Measurements from ENCODE around the gene RNF133.

Gene RNF133, protein sequence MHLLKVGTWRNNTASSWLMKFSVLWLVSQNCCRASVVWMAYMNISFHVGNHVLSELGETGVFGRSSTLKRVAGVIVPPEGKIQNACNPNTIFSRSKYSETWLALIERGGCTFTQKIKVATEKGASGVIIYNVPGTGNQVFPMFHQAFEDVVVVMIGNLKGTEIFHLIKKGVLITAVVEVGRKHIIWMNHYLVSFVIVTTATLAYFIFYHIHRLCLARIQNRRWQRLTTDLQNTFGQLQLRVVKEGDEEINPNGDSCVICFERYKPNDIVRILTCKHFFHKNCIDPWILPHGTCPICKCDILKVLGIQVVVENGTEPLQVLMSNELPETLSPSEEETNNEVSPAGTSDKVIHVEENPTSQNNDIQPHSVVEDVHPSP

DNA sequence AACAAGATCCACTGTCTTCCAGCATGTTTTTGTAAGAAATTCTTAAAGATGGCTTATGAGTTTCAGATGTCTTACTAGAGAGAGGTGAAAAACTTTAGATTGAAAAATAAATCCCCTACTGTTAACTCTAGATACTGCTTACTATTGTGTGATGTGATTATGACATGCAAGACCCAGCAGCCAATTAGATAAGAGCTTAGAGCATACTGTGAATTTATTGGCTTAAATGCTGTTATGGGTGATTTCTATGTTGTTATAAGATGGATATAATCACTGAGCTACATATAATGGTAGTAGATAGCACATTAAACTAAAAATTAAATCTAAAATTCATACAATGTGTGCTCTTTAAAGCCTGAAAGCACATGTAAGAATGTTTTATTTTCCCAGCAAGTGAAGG is at the start of gene RNF133:
Gene RNF133 (minus strand): TSS at position 101 of the 400 bp plus-strand sequence. CDS start 199 bp downstream, outside the sequence.
- DNase-seq: no peak

DNA sequence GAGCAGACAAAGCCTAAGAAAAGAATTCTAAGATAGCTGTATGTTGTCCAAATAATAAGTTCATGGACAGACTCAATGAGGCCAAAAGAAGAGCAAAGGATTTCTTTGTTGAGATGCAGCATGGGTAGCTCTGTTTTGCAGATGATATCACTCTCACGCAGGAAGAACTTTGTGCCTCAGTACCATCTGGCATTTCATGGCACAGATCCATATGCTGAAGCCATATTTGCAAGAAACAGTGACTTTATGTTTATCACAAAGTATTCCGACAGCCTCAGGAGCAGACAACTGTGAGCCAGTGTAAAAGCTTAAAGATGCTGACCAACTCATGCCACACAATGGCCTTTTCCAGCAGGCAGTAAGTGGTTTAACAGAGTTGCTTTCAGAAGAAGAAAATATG is 49.3 kb upstream of the RNF133 start:
- no peak for DNase-seq

DNA sequence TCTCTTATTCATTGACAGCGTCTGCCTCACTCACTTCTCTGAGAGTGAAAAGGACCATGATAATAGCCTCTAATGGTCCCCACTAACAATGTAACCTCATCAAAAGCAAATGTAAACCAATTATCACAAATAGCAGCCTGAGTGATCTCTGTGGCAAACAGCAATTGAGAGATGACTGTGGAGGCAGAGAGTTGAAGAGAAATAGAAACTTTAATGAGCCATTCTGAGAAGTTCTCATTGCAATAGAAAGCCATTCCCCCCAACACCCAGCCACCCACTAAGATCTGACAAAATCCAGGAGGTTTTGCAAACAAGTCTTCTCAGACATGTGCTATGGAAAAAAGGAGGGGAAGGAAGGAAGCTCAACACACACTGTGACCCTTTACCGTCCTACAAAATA is 48.0 kb upstream of the RNF133 start:
- no peak for DNase-seq

DNA sequence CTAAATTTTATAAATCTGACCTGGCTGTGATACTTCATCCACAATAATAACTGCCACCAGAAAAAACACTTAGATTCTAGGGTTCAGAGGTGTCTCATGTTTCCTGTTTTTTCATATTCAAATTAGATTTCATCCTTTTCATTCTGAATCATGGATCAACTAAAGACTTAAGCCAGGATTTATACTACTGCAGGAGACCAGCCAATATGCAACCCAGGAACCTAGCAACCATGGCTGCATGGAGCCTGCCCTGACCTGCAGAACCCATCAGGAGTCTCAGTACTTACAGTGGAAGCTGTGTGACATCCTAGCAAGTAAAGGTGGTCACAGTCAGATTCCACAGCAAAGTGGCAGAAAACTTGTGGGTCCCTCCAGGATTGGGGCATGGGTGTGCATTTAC is 44.3 kb upstream of the RNF133 start:
- no peak for DNase-seq

DNA sequence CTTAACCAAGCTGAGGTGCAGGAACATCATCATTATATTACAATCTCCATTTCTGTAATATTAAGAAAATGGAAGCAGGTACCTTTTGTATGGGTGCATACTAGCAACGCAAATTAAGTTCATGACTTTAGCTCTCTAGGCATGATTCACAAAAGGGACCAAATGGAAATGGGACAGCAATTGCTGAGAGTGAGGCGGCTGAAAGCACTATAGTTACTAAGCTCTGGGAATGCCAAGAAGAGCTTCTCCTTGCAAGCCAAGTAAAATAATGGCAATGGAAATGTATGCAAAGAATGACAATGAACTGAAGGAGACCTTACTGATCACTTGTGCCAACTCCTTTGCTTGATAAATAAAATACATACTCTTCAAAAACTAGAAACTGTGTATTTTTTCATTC is 40.0 kb upstream of the RNF133 start:
- no peak for DNase-seq

DNA sequence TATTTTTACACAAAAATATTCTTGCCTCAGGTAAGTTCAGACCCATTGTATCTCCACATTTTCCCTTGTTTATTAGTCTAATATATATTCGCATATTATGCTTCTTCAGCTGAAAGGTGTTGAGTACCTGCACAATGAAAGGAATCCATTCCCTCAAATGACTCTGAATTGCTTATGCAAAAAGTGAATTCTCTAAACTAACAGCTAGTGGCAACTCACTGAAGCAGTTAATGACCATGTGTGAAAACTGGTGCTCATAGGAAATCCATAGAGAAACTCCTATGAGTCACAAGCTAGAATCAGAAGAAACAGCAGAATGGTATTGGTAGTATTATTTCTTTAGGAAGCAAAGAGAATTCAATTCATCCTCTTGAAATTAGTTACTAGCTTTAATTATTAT is 37.3 kb upstream of the RNF133 start:
- DNase-seq: no peak

DNA sequence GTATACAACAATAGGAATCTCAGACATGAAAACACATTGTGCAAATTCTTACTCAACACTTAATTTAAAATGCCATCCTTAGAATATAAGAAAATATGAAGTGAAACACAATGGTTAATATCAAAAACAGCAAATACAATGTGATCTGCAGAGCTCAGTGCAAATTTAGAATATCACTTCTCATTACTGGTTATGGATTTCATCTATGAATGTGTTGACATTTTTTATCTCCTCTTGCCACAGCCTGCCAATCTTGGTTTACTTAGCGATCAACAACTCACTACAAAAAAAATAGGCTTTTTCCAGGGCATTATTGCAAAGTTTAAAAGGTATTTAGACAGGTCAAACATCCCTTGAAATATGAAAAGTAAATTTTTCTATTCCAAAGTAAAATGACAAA is 28.8 kb upstream of the RNF133 start:
- DNase-seq: no peak

DNA sequence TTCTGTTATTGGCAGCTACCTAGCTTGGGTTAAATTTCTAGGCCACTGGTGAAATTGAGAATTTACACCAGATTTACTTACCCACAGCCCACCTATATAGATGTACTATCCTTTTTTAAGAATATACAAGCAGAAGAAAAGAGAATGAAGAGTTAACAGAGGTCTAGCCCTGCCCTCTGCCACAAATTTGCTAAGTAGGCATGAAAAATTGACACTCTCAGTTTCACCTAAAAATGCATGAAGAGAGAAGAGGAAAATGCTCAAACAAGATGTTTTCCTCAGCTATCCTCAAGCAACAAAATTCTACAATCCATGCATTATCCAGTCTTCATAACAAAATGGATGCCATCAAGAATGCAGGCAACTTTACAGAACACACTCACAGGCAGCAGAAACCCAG is 28.4 kb upstream of the RNF133 start:
- no peak for DNase-seq

DNA sequence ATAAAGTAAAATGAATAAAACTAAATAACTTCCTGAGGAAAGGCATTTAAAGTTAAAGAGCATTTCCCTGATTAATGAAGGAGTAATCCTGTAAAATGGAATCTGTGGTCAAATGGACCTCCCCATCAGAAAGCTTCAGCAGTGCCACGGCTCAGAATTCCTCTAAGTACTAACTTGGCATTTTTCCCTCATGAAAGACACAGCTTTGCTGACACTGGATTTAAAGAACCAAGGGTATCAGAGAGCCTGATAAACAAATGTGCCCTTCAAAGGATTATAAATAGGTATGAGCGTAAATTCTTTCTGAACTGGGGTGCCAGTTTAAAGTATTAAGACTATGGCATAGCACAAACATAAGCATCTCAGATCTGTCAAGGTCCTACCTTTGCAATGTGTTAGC is 28.0 kb upstream of the RNF133 start:
- no peak for DNase-seq

DNA sequence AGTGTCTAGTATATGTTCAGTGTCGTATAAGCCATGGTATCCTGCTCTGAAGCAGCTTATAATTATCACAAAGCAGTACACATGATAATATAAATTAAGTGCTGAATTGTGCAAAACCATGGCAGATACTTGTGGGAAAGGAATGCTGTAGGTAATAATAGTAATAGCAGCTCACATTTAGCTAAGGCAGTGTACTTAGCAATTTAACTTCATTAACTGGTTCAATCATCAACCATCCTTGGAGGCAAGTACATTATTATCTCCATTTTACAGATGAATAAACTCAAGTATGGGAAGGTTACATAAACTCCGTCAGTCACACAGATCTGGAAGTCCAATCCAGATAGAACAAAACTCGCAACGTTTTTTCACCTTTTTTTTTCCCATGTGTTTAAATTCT is 25.4 kb upstream of the RNF133 start:
- no peak for DNase-seq

DNA sequence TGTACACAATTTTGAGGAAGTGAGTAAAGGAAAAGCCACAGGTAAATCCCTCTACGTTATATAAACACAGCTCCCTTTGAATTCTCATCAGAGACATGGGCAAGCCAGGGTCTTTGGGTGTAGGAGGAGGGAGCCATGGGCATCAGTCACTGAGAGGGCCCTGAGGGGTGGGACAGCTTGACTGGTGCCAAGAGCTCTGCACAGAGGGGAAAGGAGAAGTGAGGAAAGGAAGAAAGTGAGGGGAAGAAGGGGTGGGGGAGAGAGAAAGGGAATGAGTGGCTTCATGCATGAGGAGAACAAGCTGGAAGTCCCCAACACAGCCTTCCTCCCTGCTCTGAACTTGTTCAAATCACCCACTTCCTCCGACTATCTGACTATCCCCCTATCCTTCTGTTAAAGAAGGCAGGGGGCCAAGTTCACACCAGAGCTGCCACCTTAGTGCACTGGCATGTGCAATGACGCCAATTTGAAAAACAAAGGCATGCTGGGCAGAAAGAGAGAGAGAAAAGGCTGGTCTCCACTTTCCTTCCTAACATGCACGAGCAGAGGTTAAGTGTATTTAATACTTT is 20.2 kb upstream of the RNF133 start:
- no peak for DNase-seq

DNA sequence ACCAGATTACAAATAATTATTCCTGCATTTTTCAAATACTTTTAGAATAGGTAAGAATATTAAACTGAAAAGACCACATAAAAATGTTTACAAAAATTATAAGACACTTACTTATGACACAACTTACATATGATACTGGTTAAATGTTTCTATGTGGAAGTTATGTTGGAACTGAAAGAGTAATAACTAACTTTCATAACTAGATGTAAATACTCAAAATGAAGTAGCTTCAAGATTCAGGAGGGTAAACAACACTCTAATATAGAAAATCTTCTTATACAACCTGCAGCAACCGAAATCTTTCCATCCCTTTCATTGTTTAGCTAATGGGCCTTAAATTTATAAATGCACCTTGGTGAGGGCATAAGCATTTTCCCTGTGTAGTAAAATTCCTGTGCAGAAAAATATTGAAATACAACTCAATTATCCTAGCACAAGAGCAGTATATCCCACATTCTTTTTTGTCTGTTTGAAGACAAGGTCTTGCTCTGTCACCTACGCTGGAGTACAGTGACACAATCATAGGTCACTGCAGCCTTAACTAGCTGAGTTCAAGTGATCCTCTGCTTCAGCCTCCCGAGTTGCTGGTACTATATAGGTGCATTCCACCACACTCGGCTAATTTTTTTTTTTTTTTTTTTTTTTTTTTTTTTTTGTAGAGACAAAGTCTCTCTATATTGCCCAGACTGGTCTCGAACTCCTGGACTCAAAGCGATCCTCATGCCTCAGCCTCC is 18.6 kb upstream of the RNF133 start:
- no peak for DNase-seq

DNA sequence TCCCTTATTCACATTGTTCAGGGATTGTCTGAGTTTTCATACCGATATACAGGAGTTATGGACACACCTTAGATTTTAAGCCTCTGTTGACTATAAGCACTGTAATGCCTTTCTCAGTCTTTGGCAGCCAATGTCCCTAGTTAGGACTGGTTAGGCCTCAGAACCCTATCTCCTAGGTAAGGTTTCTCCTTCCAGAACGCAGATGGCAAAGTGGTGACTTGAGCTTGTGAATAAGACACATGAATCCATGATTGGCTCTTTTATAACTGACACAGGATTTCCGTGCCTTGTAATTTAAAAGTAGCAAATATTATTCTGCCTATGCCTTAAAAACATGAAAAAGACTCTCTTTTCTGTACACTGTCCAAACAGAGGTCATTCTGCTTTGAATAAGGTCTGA is 16.3 kb upstream of the RNF133 start:
- DNase-seq: no peak

DNA sequence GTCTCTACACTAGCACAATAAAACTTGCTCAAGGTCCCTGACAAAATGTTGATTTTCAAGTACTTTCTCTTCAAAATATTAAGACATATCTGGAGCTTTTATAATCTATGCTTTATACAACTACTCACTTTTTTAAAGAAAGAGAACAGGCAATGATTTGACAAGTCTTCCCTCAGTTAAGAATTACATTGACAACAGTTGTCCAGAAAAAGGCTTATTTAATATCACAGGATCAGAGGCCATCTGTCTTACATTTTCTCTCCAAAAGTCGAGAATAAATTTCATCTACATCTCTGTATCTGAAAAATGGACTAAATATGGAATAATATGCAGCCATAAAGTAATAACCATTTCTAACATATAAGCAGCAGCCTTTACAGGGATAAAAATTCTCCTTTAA is 12.0 kb upstream of the RNF133 start:
- DNase-seq: no peak

DNA sequence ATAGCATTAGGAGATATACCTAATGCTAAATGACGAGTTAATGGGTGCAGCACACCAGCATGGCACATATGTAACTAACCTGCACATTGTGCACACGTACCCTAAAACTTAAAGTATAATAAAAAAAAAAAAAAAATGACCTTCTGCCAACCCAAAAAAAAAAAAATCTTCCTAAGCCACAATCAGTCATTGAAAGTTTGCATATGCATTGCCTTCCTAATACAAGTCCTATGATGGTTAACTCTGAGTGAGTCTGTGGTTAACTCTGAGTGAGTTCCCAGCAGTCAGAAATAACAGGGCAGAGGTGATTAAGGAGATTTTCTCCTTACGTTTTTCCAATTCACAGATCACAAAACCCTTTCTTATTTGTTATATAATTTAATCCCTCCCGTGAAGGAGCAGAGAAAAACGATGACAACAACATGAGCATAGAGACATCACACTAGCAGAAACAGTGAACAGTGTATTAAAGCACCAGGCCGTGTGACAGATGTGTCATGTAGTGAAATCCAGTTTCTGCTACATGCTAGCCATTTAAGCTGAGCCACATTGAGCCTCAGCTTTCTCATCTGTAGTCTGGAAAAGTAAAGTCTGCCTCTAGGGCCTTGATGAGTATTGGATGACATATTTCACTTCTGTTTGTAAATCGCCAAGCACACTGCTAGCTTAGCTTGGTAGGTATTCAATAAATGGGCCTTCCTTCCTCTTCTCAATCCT is 11.2 kb upstream of the RNF133 start:
- no peak for DNase-seq

DNA sequence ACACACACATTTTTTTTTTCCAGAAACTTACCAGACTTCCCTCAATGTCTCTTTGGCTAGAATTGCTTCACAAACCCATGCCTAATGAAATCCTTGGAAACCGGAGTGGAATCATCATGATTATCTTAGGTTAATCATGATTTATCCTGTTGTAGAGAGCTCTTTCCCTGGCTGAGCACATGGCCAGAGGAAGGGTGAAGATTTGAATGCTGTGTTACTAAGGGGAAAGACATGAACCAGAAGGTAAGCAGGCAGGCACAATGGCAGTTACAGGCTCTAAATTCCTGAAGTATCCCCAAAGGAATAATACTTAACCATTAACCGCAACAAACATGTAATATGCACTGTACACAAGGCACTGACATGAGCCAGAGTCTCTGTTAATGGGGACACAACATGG is 7.9 kb upstream of the RNF133 start:
- DNase-seq: no peak

DNA sequence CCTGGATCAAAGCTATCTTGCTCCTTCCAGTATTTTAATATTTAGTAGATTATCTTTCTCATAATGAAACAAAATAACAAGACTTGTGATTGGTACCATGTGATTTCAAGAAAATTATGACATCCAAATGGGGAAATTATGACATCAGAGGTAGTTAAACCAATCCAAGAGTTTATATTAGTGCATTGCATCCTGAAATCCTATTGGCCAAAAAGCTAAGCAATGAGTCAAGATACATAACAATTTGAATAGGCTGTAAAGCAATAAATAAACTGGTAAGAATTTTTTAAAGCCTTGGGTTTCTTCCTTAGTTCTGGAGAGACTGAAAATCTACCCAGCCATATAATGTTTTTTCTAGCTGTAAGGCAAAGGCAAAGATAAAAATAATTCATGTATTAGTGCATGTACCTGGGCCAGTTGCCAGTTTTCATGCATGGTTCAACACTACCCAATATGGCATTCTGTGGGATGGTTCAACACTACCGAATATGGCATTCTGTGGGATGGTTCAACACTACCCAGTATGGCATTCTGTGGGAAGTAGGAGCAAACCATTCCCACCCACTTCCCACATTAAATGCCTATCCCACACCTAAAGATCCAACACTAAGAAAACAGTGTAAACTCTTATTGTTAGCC is 4.1 kb upstream of the RNF133 start, which contains the start of gene RNF148:
Gene RNF148 (minus strand): TSS at position 51 of the 639 bp plus-strand sequence. CDS start 172 bp downstream, outside the sequence.
- DNase-seq: no peak

DNA sequence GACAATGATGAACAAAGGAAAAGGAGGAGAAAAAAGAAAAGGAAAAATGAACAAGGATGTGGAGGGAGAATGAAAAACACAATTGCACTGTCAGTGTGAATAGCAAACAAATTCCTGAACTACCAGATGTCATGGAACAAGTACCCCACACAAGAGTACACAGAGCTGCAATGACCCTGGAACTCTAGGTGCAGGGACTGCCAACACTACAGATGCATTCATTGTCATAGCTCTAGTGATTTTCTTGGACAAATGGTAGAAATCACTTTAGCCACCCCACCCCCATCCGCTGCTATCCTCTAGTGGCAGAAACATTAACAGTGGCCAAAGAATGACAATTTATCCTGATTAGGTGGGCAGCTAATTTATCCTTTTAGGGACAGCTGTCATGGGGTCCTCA is 3.1 kb downstream of the RNF133 start:
- no peak for DNase-seq

DNA sequence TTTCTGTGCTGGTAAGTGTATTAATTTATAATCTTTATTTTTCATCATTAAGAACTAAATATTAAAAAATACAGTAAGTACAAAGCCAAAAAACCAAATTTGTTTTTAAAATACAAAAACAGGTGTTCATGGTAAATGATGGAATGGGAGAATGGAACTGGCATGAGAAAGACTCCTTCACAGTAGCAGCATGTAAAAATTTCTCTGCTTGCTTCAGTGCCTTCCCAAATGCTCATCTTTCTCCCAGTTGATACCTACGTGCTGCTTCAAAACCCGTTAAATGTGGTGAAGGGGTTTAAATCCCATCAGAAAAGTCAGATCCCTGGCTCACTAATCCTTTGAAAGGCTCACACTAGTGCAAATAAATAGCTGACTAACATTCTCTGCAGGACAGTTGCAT is 4.2 kb downstream of the RNF133 start:
- DNase-seq: no peak

DNA sequence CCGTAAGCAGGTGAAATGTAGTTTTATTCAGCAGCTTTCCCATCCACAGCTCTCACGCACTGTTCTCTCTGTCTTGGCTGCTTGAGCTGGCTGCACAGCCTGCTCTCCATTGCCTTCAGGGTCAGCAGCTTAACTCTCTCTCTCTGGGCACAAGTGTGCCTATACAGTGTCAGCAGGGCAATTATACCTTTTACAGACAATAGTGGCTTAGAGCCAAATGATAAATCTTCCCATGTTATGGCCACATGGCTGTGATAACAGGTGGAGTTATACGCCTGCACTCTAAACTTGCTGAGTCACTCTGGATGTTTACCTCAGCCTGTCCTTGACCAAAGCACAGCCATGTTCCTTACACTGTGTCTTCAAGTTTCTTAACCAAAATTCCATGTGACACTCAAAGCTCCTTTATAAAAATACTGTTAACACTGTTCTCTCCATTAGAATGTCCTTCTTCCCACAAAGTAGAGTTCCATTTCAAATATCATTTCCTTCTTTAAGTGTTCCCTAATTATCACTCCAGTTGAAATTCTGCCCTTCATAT is 6.1 kb downstream of the RNF133 start:
- no peak for DNase-seq

DNA sequence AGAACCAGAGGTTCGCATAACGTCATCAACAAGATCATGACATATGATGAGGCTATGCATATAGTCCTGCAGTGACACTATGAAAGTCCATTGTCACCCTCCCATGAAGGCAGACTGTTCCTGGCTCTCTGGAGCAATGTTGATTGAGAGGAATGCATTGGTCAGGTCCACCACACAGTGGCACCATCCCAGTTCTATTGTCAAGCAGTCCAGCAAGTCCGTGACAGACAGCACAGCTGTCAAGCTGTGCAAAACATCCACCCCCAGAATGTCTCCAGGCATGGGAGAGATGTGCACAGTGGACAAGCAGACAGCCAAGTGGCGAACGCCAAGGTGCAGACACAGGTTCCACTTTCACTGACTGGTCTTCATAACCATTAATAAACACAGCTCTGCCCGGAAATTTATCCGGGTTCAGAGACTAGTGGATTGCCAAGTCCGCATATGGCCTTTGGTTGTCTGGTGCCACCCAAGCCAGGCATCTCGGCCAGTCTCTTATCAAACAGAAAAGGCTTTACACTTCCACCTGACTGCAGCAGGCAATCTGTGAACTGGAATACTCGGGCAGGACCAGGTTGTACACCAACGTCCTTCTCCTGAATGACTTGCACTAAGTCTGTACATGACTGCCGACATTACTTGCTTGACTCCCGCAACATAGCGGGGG is 7.2 kb downstream of the RNF133 start:
- DNase-seq: no peak
